HG02798 (cell line): ENCODE data around the gene FRMPD2.
"Not testable (repeated sequence)": the region's sequence is repeated elsewhere in the genome, so short reads cannot be mapped to it uniquely, and the experiment has no call there.

Experiments used
- ATAC-seq: cut with Tn5 transposase; IDR thresholded peaks from one replicate; pipeline ENCODE4 v1.9.1; 2021; ENCODE audit warnings: mild to moderate bottlenecking; ENCODE audit not compliant: unreplicated experiment, poor library complexity

FRMPD2 gene

DNA sequence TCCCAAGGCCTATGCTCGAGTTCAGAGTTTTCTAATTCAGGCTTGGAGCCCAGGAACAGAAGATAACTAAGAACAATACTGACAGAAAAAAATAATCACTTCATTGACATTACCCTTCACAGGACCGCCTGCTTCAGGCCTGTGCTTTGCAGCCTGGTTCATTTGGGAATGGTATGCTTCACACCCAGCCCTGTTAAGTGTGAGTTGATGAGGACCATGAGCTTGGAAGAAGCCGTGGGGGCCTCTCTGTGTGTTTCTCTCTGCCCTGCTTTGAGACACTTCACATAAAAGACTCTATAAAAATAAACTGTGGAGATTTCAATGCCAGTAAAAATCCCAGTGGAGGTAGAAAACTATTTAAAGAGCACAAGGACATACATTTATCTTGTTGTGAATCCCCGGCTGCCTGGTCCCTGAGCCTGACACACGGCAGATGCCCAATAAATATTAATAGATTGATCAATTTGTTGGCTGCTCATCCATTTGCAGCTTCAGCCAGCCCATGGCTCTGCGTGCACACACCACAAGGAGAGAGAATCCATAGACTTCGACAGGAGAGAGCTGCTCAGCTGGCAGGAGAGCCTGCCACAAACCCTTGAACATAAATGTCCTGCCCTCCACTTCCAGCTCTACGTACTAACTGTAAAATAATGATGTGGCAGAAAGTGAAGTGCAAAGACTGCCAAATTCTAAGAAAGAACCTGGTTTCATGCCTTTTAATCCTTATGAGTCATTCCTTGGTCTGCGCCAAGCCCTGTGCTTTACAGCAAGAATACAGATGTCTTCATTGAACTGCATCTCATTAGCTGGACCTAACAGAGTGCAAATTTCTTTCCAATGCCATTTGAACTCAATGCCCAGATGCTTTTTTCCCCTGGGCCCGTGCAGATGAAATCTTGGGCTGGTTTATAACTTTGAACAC is 130.5 kb downstream of the FRMPD2 start:
- not testable (repeated sequence) for ATAC-seq

DNA sequence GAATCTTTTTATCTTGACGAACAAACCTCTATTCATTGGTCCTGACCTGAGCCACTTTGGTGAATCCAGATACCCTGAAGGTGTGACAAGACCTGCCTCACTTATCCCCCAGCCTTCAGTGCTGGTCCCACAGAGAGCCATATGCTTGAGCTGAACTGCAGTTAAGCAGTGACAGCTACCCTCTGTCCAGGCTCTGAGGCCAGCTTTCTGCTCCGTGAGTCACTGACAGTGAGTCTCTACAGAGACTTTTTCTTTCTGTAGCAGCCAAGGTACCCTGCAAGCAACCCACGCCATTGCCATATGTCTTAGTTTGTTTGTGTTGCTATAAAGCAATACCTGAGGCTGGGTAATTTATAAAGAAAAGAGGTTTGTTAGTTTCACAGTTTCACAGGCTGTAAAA is 133.5 kb downstream of the FRMPD2 start:
- ATAC-seq = not testable (repeated sequence)

DNA sequence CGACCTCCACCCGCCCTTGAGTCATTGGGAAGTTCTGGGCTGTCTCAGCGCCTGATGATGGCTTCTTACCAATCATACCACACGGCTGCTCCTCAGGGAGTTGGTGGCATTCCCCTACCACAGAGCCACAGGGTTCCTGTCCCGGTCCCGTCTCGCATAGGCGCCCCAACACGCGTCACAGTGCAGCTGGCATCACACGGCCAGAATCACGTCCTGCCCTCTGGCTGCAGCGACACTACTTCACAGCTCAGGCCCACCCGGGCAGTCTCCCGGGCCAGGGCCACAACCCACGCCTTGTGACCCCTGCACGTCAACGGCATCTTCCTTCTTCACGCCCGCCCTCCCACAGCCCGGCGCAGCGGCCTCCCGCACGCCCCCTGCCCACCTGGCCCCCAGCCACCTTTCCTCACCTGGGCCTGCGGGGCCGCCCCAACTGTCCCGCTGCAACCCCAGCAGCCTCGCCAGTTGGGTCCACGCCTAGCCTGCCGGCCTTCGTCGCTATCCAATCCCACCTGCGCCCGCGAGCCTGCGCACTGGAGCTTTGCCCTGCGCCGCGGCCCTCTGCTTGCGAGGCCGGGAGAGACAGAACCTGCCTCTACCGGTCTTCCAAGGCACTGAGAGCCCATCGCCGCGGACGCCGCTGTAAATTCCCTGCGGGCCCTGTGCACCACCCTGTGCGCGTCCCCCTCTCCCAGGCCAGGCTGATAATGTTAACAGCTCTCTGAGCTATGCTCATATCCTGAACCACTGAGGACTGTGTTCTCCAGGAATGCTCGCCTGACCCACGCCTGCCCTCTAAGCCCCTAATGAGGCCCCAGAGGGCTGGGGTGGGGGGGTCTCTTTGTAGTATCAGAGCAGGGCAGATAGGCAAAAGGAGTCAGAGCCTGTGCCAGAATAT is 134.3 kb downstream of the FRMPD2 start:
- ATAC-seq = peak; percentile 71

DNA sequence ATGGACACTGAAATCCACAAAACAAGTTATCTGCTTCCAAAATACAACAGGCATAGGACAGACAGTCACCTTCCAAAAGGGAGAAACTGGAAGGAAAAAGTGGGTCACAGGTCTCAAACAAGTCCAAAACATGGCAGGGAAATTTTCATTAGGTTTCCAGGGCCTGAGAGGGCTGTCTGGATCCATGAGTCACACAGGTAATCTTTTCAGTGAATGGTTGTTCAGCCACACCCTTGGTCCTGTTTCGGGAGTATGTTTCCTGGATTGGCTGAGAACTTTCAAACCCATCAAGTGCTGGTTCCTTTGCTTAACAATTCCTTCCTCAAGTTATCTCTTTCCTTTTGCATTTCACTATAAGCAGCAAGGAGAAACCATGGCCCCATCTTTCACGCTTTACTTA is 145.5 kb downstream of the FRMPD2 start:
- ATAC-seq = not testable (repeated sequence)

DNA sequence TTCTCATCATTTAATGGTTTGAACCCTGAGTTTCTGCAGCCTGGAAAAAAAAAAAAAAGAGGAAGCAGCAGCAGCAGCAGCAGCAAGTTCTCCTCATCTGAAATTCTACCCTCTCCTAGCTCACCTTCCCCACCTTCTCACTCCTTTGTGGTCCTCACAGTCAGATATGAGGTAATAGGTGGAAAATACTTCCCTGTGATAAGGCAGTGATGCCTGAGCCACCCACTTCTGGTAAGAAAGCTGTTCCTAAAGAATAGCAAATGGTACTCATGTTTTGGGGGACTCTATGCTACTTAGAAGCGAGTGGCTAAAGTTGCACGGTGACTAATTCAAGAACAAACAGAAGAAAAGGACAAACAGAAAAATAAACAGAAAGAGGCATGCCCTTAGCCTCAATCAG is 148.2 kb downstream of the FRMPD2 start:
- ATAC-seq = not testable (repeated sequence)

DNA sequence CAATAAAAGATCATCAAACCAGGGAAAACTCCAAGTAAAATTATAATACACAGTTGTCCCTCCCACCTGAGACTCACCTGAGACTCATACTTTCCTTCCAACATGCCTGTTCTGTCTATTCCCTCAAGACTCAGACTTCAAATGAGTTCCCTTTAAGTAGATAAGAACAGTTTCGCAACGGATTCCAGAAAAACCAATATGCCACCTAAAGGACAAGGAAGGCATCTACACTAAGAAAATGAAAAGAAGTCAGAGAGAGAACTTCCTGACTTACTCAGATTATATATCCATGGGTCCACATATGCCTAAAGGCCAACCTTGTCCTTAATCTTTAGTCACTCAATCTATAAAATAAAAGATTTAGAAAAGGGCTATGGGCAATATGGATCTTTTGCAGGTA is 148.9 kb downstream of the FRMPD2 start:
- ATAC-seq = not testable (repeated sequence)

DNA sequence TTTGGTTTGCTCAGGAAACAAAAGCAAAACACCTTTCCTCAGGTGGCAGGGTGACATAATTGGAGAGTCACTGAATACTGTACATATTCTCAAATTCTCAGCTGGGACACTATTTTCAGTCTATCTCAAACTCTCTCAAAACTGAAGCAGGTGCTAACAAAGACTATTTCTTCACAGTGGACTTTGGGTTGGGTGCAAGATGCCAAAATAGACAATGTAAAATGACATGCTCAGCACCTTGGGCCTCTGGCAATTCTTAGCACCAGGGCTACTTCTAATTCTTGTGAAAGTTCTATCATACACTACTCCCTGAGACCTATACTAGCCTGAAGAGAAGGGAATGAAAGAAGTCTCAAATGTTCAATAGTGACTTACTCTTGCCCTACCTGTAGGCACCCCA is 151.9 kb downstream of the FRMPD2 start:
- not testable (repeated sequence) for ATAC-seq

DNA sequence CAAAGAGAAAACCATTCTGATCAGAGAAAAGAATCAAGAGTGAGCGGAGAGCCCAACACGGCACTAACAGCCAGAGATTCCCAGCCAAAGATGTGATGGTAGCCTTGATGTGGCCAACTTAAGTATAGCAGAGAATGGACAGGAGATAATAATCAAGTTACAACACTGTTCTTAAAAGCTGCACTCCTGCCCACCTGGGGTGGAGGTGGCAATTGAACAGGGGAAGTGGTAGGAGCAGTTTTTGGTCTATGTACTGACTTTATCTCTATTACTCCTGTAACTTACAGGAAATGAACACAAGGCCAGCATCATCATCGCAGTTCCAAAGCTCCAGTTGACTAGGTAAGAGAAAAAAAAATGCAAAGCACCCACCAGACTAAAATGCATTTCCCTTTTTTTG is 164.2 kb downstream of the FRMPD2 start:
- not testable (repeated sequence) for ATAC-seq
